ENCODE measurements around the gene LRRC2. TPM values are rescaled to one million over a fixed set of nuclear protein-coding genes. Genes with fewer than 3 reads are reported as not detected.
"Not testable (repeated sequence)": the region's sequence is repeated elsewhere in the genome, so short reads cannot be mapped to it uniquely, and the experiment has no call there.

The LRRC2 gene
- total and polyA plus RNA-seq, 4 donors = 0.09 to 3.1 (median 0.73) TPM

DNA sequence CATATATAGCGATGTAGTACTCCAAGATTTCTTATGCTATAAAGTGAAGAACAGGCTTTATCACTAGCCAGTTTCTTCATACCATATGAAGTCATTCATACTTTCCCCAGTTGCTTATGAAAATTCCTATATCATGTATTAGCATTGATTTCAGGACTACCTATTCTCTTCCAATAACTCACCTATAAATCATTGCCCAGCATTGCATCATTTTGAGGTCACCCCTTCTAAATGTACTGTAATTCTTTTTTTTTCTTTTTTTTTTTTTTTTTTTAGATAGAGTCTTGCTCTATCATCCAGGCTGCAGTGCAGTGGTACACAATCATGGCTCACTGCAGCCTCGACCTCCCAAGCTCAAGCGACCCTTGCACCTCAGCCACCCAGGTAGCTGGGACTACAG, 41.3 kb downstream of the LRRC2 start:
- Histone ChIP-seq H3K9ac (ENCODE audit: insufficient read depth in 1 of 2, low read length in 2 of 2) (no peak overlapping the region), H3K4me3 (no peak overlapping the region), H3K27ac (ENCODE audit: low read depth in 1 of 2, low read length in 1 of 2) (no peak overlapping the region), H3K27me3 (ENCODE audit: control insufficient read depth in 3 of 3, insufficient read depth in 3 of 3, low read length in 2 of 3) (no peaks in the 10 kb centered on the region), H3K4me1 (ENCODE audit: control insufficient read depth in 5 of 5, insufficient read depth in 5 of 5, low read length in 5 of 5) (peaks cover 0 to 1% (median 0%) of the 10 kb centered on the region in 5 donors), H3K9me3 (ENCODE audit: control insufficient read depth in 4 of 4, insufficient read depth in 3 of 4, low read length in 3 of 4) (no peaks in the 10 kb centered on the region), H3K36me3 (ENCODE audit: control insufficient read depth in 4 of 4, insufficient read depth in 4 of 4, low read length in 4 of 4) (no peaks in the 10 kb centered on the region)
- TF ChIP-seq CTCF (IDR thresholded peaks at IDR 0.05; ENCODE audit: control extremely low read depth, extremely low read depth) = no peak
- ATAC-seq (ENCODE audit: insufficient read depth, low FRiP score) (no peak), DNase-seq (no peak)
- 90 to 95% methylated on average over 3 of the region's 3 CpGs for WGBS, 2 donors

- WGBS, 2 donors = 82 to 86% methylated on average over 3 of the region's 3 CpGs
- TF ChIP-seq CTCF (IDR thresholded peaks at IDR 0.05; ENCODE audit: control extremely low read depth, extremely low read depth) = no peak
- no peak overlapping the region for H3K4me3 ChIP-seq
- no peaks in the 10 kb centered on the region for H3K36me3 ChIP-seq (ENCODE audit: control insufficient read depth in 4 of 4, insufficient read depth in 4 of 4, low read length in 4 of 4)
- peaks cover 0 to 1% (median 0%) of the 10 kb centered on the region in 5 donors for H3K4me1 ChIP-seq (ENCODE audit: control insufficient read depth in 5 of 5, insufficient read depth in 5 of 5, low read length in 5 of 5)
- DNase-seq (no peak), ATAC-seq (ENCODE audit: insufficient read depth, low FRiP score) (no peak)
- no peak overlapping the region for H3K9ac ChIP-seq (ENCODE audit: insufficient read depth in 1 of 2, low read length in 2 of 2)
- H3K27me3 ChIP-seq (ENCODE audit: control insufficient read depth in 3 of 3, insufficient read depth in 3 of 3, low read length in 2 of 3) = no peaks in the 10 kb centered on the region
- no peak overlapping the region for H3K27ac ChIP-seq (ENCODE audit: low read depth in 1 of 2, low read length in 1 of 2)
- no peaks in the 10 kb centered on the region for H3K9me3 ChIP-seq (ENCODE audit: control insufficient read depth in 4 of 4, insufficient read depth in 3 of 4, low read length in 3 of 4)
These were observed 42.1 kb downstream of the LRRC2 start for GRCh38 chr3:46524008-46524407.

DNA sequence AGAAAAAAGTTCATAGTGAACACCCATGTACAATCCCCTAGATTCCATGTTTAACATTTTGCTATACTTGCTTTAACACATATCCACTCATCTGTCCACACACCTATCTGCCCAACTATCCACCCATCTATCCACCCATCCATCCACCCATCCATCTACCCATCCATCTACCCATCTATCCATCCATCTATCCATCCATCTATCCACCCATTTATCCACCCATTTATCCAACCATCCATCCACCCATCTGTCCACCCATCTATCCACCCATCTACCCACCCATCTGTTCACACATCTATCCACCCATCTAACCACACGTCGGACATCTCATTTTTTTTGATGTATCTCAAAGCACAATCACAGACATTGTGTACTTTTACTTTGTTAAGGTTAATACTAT, 42.5 kb downstream of the LRRC2 start:
- Histone ChIP-seq H3K27me3 (ENCODE audit: control insufficient read depth in 3 of 3, insufficient read depth in 3 of 3, low read length in 2 of 3) (no peaks in the 10 kb centered on the region), H3K9me3 (ENCODE audit: control insufficient read depth in 4 of 4, insufficient read depth in 3 of 4, low read length in 3 of 4) (no peaks in the 10 kb centered on the region), H3K27ac (ENCODE audit: low read depth in 1 of 2, low read length in 1 of 2) (no peak overlapping the region), H3K9ac (ENCODE audit: insufficient read depth in 1 of 2, low read length in 2 of 2) (no peak overlapping the region), H3K4me3 (no peak overlapping the region), H3K36me3 (ENCODE audit: control insufficient read depth in 4 of 4, insufficient read depth in 4 of 4, low read length in 4 of 4) (no peaks in the 10 kb centered on the region), H3K4me1 (ENCODE audit: control insufficient read depth in 5 of 5, insufficient read depth in 5 of 5, low read length in 5 of 5) (peaks cover 0 to 1% (median 0%) of the 10 kb centered on the region in 5 donors)
- ATAC-seq (ENCODE audit: insufficient read depth, low FRiP score) = no peak
- DNase-seq = no peak
- TF ChIP-seq CTCF (IDR thresholded peaks at IDR 0.05; ENCODE audit: control extremely low read depth, extremely low read depth) = no peak
- WGBS, 2 donors = 93 to 95% methylated on average over 2 of the region's 2 CpGs

- not testable (repeated sequence) for H3K4me3 ChIP-seq; H3K9me3 ChIP-seq (ENCODE audit: control insufficient read depth in 4 of 4, insufficient read depth in 3 of 4, low read length in 3 of 4); DNase-seq; H3K27ac ChIP-seq (ENCODE audit: low read depth in 1 of 2, low read length in 1 of 2); H3K9ac ChIP-seq (ENCODE audit: insufficient read depth in 1 of 2, low read length in 2 of 2); H3K36me3 ChIP-seq (ENCODE audit: control insufficient read depth in 4 of 4, insufficient read depth in 4 of 4, low read length in 4 of 4); ATAC-seq (ENCODE audit: insufficient read depth, low FRiP score); H3K27me3 ChIP-seq (ENCODE audit: control insufficient read depth in 3 of 3, insufficient read depth in 3 of 3, low read length in 2 of 3); H3K4me1 ChIP-seq (ENCODE audit: control insufficient read depth in 5 of 5, insufficient read depth in 5 of 5, low read length in 5 of 5)
- 84 to 88% methylated on average over 4 of the region's 4 CpGs for WGBS, 2 donors
These were observed 43.9 kb downstream of the LRRC2 start for GRCh38 chr3:46522201-46522600.

All from lung (tissue), 12 donors.